A549 (cell line): Measurements from ENCODE around the gene TRIO.

Experiments
- CTCF ChIP-seq: fragments of >200 bp; sonication (Bioruptor Twin); formaldehyde crosslinking; IDR thresholded peaks from 3 replicates; pipeline ENCODE4 v1.5.1; 2016
- EP300 ChIP-seq, 2 experiments: fragments of >200 bp; sonication (Bioruptor Twin); formaldehyde crosslinking; IDR thresholded peaks; 2 replicates in 1 of 2; 3 replicates in 1 of 2; pipeline ENCODE4 v1.6.1; 2016 to 2017
- RARB ChIP-seq: fragments of 250-450 bp; sonication (Bioruptor Pico); IDR thresholded peaks from 2 replicates; pipeline ENCODE4 v1.8.0; 2021; ENCODE audit warnings: mild to moderate bottlenecking, moderate library complexity
- TF ChIP-seq, protein P1 (sequence below): IDR thresholded peaks from 2 replicates; pipeline ENCODE4 v1.6.1; 2012

DNA sequence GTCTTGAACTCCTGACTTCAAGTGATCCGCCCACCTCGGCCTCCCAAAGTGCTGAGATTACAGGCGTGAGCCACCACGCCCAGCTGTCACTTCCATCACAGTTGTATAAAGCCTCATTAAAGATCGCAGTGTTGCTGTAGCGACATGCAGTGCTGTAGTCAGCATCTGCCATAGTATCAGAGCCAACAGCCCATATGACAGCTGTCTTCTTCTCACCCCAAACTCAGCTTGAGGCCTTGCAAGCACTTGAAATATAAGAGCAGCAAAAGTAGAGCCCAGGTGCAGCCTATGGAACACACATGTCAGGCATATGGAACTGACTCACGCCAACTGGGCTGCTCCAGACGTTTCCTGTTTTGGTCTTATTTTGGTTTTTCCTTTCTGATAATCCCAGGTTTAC, 167.8 kb downstream of the TRIO start:
- TF ChIP-seq CTCF: no peak
- TF ChIP-seq EP300 (IDR thresholded peaks at IDR 0.05): no peak
- TF ChIP-seq, protein P1, sequence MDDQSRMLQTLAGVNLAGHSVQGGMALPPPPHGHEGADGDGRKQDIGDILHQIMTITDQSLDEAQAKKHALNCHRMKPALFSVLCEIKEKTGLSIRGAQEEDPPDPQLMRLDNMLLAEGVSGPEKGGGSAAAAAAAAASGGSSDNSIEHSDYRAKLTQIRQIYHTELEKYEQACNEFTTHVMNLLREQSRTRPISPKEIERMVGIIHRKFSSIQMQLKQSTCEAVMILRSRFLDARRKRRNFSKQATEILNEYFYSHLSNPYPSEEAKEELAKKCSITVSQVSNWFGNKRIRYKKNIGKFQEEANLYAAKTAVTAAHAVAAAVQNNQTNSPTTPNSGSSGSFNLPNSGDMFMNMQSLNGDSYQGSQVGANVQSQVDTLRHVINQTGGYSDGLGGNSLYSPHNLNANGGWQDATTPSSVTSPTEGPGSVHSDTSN: no peak
- TF ChIP-seq RARB (CRISPR knock-in tag): no peak
